HG02763 (cell line): ENCODE data around the gene IGLL5.

Experiments
- ATAC-seq: cut with Tn5 transposase; IDR thresholded peaks from one replicate; pipeline ENCODE4 v1.9.1; 2021; ENCODE audit warnings: mild to moderate bottlenecking, moderate library complexity; ENCODE audit not compliant: unreplicated experiment

The IGLL5 gene

DNA sequence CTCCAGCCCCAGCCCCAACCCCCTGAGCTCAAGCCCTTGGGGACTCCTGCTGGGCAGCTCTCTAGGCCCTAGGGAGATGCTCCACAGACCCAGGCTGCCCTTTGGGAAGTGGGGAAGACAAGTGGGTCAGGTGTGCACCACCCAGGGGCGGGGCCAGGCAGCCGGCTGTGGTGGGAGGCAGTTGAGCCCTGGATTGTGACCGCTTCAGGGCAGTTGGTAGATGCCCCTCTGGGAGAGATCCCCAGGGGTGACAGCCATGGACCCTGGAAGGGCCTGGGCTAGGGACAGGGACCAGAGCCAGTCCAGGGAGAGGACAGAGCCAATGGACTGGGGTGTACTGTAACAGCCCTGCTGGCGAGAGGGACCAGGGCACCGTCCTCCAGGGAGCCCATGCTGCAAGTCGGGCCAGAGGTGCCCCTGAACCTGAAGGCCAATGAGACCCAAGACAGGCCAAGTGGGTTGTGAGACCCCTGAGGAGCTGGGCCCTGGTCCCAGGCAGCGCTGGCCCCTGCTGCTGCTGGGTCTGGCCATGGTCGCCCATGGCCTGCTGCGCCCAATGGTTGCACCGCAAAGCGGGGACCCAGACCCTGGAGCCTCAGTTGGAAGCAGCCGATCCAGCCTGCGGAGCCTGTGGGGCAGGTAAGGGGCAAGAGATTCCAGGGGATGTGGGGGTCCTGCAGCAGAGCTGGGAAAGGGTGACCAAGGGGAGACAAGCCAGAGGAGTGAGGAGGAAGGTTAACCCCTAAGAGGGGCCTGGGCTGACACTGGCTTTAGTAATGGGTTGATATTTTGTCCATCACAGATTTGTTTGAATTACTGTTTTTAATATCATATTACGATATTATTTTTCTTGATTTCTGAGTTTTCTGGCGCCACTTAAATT is at the start of gene IGLL5:
TSS of gene IGLL5 (plus strand) at position 196 of the 883 bp plus-strand sequence. CDS start at position 434, 238 bp downstream.
- no peak for ATAC-seq

DNA sequence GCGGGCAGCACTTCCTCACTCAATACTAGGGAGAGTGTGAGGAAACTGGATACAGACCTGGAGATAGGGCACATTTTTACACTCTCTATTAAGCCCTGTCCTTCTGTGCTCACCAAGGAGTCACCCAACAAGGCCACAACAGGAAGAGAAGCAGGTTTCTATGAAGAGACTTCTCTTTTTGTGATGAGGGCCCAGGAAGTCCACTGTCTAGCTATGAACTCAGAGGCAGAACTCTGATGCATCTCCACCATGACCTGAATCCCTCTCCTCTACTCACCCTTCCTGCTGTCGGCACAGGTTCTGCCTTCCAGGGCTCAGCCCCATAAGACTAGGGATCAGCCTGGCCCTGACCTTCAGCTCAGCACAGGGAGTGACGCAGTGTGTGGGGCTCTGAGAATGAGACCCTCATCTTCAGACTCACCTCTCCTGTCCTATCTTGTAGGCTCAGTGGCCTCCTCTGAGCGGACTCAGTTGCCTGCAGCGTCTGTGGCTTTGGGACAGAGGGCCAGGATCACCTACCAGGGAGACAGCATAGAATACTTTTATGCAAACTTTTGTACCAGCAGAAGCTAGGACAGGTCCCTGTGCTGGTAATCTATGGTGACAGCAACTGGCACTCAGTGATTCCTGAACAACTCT is 49.3 kb upstream of the IGLL5 start:
- no peak for ATAC-seq

DNA sequence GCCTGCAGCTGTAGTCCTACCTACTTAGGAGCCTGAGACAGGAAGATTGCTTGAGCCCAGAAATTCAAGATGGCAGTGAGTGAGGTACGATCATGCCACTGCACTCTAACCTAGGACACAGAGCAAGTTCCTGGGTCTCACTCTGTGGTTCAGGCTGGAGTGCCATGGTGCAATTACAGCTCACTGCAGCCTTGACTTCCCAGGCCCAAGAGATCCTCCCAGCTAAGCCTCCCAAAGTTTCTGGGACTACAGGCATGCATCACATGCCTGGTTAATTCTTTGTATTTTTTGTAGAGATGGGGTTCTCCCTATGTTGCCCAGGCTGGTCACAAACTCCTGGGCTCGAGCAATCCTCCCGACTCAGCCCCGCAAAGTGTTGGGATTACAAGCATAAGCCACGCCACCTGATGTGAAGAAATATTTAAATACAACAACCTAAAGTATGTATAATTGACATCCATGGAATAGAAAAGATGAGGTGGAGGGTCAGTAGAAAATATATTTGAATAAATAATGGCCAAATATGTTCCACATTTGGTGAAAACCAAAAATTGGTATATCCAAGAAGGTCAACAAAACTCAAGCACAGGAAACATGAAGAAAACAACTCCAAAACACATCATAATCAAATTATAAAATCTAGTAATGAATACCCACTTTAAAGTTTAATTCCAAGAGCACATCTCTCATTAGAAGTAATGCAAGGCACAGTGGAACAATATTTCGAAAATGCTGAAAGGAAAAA is 47.9 kb upstream of the IGLL5 start:
- no peak for ATAC-seq

DNA sequence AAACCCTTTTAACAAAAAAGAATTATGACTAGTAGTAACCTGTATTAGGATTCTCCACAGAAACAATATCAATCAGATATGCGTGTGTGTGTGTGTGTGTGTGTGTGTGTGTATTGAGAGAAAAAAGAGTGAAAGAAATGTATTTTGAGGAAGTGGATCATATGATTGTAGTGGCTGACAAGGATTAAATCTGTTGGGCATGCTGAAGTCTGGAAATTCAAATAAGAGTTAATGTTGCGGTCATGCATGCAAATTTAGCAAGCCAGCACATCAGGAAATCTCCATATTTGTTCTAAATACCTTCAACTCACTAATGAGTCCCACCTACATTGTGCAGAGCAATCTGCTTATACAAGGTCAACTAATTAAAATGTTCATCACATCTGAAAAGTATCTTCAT is 46.8 kb upstream of the IGLL5 start:
- no peak for ATAC-seq

DNA sequence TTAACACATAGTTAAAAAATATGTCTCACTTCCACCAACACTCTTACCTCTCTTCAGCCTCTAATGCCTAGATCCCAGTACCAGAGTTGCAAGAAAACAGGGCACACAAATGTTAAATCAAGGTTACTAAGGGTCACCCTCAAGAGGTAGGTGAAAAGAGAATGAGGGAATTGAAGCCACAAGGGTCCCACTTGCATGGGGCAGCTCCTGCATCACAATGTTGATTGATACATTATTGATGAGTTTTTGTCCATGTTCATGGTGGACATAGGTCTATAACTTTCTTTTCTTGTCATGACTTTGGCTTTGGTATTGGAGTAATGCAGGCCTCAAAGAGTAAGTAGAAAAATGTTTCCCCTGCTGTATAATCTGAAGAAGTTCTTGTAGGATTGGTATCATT is 46.0 kb upstream of the IGLL5 start:
- no peak for ATAC-seq

DNA sequence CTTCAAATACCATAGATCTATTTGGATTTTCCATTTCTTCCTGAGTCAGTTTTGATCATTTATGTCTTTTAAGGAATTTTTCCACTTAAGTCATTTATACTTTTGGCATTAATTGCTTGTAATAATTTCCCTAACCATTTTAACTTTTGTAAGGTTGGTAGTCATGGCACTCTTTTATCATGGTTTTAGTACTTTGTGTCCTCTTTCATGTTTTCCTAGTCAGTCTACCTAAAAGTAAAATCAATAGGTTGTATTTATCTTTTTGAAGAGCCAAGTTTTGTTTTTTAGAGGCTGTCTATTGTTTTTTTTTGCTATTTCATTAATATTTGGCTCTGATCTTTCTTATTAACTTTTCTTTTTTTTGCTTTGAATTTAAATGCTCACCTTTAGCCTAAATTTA is 45.5 kb upstream of the IGLL5 start:
- no peak for ATAC-seq

DNA sequence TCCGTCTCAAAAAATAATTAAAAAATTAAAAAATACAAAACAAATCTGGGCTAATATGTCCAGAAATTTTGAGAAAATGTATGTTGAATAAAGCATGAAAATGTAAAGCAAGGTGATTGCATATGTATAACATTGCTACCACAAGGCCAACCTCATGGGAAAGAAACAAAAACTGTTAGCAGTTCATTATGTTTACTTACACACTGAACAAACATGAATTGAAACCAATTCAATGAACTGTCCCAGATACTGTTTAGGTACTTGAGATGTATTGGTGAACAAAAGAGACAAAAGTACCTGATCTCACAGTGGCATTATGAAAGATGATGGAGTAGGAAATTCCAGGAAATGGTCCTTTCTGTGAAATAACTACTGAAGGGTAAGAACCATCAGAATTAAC is 43.8 kb upstream of the IGLL5 start:
- no peak for ATAC-seq

DNA sequence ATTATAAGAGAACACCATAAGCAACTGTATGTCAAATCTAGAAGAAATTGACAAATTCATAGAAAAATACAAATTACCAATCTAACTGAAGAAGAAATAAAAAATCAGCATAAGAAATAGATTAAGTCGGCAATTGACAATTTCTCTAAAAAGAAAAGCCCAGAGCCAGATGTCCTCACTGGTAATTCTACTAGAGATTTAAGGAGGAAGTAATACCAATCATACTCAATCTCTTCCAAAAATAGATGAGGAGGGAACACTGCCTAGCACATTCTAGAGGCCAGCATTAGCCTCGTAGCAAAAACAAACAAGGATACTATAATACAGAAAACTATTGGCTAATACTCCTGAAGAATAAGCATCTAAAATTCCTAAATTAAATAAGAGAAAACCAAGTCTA is 40.4 kb upstream of the IGLL5 start:
- ATAC-seq, result no peak

DNA sequence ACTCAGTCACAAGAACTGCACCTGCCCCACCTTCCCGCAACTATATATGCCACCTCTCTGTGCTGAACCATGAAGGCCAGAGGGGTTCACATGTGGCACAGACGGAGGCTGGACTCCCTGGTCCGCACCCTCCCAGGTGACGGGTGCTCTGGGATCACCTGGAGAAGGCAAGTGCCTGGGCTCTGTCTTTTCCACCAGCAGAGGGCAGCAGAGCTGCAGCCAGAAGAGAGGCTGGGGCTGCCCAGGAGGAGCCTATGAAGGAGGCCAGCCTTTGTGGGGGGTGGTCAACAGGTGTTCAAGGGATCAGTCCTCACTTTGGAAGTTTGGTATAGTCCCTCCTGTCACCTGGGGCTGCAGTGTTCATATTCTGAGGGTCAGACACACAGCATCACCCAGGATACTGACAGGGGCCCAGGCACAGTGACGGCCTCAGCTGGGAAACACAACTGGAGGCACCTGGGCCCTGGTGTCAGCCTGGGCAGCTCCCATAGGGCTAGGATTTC is 39.2 kb upstream of the IGLL5 start:
- ATAC-seq, result no peak

DNA sequence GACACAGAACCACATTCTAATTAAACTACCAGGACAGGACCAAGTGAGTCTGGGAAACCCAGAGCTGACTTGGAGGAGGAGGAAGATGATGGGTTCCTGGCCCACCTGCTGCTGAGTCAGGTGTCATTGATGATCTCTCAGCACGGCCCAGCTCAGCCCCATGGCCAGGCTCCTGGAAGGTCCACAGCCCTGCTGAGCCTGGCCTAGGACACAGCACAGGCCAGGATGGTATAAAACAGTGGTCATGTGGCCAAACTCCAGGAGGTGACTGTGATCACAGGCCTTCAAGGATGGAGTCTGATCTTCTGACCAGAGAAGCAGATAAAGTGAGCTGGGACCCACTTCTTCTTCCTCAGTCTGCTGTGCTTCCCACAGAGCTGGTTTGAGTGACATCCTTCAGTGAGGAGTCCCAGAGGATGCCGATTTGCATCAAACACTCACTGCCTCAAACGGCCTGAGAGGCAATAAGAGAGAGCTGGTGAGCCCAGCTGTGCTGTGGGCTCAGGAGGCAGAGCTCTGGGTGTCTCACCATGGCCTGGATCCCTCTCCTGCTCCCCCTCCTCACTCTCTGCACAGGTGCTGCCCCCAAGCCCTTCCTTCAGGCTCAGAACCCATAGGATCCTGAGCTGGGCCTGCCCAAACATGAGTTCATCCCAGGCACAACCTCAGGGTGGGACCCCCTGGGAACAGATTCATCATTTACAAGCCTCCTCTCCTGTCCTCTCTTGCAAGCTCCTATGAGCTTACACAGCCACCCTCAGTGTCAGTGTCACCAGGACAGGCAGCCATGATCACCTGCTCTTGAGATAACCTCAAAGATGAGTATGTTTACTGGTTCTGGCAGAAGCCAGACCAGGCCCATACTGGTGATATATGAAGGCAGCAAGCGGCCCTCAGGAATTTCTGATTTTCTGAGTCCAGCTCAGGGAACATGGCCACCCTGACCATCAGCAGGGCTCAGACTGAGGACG is 37.7 kb upstream of the IGLL5 start:
- ATAC-seq, result no peak

DNA sequence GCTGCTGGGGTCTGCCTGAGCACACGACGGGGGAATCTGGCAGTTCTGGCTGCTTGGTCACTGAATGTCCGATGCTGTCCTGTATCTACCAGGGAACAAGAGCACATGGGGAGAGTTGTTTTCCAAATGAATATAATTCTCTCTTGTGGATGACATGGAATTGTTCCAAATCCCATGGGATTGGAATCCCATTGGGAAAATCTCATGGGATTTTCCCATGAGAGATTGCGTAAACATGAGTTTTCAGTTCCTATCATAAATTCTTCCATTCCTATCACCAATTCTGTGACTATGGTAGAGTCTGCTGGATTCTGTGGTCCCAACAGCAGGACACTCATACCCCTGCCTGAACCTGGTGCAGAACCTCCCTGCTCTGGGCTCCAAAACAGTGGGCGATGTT is 35.6 kb upstream of the IGLL5 start:
- no peak for ATAC-seq

DNA sequence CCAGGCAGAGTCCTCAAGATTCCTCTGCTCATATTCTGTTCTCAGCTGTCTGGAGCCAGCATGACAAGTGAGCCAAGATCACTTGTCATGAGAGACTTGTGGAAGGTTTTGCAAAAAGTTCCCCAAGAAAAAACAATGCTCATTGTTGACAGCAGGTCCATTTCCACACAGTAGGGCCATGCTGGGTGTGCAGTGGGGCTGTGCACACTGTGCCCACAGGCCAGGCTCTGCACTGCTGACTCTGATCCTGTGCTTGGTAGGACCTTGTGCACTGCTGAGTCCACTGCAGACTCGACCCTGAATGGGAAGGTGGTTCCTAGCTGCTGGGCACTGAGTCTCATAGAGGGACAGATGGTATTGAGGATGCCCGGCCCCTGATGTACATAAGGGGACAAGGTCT is 33.9 kb upstream of the IGLL5 start:
- no peak for ATAC-seq

DNA sequence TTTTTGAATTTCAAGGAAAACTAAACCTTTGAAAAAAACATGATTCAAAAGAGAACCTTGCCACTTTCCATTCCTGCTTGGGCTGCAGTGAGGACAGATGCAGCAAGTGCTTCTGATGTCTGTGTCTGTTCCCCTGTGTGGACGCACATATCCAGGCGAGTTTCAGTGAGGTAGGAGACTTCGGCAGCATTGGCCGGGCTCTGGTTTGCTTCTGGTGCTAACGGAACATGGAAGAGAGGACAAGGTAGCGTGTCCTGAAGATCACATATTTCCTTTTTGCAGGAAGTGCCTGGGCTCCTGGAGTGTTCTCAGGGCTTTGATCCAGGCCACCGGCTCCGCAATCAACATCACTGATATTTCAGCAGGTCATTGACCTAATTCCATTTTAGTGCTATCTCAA is 33.1 kb upstream of the IGLL5 start:
- ATAC-seq, result no peak

DNA sequence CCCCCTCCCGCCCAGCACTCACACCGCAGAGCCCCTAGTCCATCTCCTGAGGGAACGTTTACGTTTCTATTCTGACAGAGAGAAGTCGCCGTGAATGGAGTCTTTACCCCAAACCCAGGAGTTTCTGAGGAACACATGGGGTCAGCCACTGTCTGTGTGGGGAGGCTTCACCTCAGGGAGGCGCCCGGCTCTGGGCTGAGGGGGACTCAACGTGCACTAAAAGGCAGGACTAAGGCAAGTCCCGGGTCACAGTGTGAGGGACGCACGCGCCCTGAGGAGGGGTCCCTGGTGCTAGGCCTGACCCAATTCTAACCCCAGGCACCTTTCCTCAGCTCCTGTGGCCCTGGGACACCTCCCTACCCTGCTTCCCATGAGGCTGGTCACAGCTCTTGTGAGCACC is 32.5 kb upstream of the IGLL5 start:
- ATAC-seq, result no peak

DNA sequence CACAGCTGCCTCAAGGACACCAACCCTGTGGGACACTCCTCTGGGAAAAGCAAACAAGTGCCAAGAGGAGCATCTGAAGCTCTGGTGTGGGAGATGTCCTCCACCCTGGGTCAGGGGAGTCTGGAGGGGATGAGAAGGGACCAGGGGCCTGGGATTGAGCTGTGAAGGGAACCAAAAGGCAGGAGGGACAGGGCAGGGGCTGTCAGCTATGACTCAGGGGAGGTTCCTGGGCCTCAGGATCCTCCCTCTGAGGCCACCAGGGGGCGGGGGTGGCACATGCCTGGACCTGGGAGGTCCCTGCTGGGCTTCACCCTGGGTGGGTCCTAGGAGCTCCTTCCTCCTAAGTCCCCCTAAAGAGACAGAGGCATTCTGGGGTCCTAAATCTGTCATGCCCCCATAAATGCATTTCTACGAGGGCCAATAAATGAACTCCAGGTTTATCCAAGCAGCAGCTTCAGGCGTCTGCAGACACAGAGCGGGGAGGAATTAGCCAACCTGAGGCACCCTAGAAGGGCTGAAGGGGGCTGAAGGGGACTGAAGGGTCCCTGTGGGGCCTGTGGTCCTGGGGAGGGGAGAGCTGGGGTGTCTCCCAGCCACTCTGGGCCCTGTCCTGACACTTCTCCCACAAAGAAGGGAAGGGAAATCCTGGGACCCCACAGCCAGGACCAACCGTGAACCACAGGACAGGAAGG is 31.9 kb upstream of the IGLL5 start:
- no peak for ATAC-seq

DNA sequence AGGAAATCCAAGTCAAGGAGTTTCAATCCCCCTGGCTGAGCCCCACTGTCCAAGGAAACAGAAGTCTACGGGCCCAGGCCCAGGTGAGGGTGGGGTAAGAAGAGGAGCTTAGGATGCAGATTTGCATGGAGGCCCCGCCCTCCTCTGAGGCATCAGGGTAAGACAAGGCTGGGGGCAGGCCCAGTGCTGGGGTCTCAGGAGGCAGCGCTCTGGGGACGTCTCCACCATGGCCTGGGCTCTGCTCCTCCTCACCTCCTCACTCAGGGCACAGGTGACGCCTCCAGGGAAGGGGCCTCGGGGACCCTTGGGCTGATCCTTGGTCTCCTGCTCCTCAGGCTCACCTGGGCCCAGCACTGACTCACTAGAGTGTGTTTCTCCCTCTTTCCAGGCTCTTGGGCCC is 31.3 kb upstream of the IGLL5 start:
- no peak for ATAC-seq

DNA sequence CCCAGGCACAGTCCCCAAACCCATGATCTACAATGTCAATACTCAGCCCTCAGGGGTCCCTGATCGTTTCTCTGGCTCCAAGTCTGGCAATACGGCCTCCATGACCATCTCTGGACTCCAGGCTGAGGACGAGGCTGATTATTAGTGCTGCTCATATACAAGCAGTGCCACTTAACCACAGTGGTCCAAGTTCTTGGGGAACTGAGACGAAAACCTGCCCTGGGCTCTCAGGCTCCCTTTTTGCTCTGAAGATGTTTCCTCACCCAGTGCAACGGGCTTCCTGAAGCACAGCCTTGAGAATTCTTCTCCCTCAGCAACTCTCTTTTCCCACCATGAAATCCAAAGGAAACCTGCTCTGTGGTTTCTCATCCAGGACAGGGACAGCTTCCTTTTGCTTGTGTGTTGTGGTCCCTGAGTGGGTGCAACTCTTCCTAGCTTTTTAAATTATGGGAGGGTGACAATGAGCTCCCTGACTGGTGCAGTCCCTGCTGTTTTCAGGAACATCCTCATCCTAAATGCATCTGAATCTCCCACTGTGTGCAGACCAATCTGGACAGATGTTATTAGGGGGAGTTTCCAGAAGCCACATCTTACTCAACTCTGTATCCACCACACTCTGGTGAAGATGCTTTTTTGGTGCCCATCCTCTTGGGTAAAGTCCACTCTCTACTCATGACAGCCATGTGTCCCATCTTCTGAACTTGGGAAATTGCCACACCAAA is 30.6 kb upstream of the IGLL5 start:
- ATAC-seq, result no peak

DNA sequence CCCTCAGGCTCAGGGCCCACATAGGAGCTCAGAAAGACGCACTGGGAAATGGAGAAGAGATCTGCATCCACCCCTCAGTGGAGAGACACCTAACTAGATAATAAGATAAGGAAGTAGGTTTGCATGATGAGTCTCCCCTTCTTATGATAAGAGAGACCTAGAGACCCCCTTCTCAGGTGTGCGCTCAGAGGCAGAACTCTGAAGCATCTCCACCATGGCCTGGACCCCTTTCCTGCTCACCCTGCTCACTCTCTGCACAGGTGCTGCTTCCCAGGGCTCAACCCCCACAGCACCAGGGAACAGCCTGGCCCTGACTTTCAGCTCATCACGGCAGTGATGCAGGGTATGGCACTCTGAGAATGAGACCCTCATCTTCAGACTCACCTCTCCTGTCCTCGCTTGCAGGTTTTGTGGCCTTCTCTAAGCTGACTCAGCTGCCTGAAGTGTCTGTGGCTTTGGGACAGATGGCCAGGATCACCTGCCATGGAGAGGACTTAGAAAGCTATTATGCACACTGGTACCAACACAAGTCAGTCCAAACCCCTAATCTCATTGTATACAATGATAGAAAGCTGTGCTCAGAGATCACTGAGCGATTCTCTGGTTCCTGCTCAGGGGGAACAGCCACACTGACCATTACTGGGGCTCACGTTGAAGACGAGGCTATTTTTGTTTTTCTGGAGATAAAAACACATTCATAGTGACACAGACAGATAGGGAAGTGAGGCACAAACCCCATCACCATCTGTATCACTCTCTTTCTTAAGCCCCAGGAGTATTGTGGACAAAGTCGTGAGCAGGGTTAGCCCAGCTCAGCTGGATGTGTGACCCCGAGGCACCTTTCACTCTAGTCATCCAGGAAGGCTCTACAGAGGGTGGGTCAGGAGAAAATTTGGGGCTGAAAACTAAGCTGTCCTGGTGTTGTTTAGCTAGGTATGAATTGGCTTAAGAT is 29.7 kb upstream of the IGLL5 start:
- no peak for ATAC-seq
